ENCODE results near the gene RGL1. TPM values are rescaled to one million over a fixed set of nuclear protein-coding genes. Genes with fewer than 3 reads are reported as not detected.

The RGL1 gene
- total RNA-seq, result 1 to 10 TPM; 3.9 to 6.8 (median 5.2) TPM
- 1 to 10 TPM in 2 of 3 donors, under 1 TPM in 1; 0.93 to 1.3 (median 1.3) TPM for polyA plus RNA-seq
- long read RNA-seq, donor 1, full-length matches to known transcripts, result 1 of 3 reads
- long read RNA-seq, donor 1, partial matches to known transcripts, result 2 of 3 reads
- long read RNA-seq, donor 1, other reads (novel, unspliced or antisense), result 0 of 3 reads
- long read RNA-seq, donor 2, result 0 reads

GRCh38 chr1:183804916-183805841 is at the start of gene RGL1:
Gene RGL1 (plus strand): TSS chr1:183805120. CDS start chr1:183805298, 178 bp downstream.
- Histone ChIP-seq H3K27ac (peak within 1 kb of the TSS; percentile 70), H3K4me3 (peak within 1 kb of the TSS; percentile 71), H3K4me1 (no peaks in the 10 kb centered on the region), H3K27me3 (ENCODE audit: insufficient read depth in 3 of 3, low read length in 2 of 3) (no peaks in the 10 kb centered on the region), H3K36me3 (ENCODE audit: insufficient read depth in 1 of 2, low read depth in 1 of 2) (no peaks in the 10 kb centered on the region), H3K9me3 (peaks cover 15% of the 10 kb centered on the region)
- intact Hi-C loops (cut with DNase I), result loop anchor here in 1 of 2 donors (2.0 to 10.0 kb wide), 3 partner anchors 20 to 92 kb away; no protein-coding TSS in a partner anchor
- TF ChIP-seq CTCF (IDR thresholded peaks at IDR 0.05), result no peak
- peak; percentile 81 for DNase-seq
- 0 to 1% (median 1%) methylated on average over 57 to 58 of the region's 58 CpGs for WGBS, 3 donors
- peak; percentile 82 to 92 (median 88) for ATAC-seq

DNA sequence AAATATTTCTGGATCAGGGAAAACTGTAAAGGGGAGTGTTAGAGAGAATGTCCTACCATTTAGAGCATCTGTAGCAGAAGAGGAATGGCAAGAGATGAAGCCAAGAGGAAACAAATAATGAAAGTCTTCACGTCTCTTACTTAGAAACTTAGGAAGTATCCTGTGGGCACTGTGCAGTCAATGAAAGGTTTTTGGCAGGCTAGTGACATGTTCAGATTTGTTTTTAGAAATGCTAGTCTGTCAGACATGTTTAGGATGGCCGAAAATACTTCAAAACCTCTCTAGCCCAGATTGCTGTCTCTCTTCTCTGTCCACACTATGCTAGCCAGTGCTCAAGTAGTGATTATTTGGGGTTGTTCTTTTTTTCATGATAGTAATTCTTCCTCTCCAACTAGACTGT is 48.6 kb upstream of the RGL1 start:
- 84 to 92% (median 84%) methylated on average over 2 of the region's 2 CpGs for WGBS, 3 donors
- H3K4me3 ChIP-seq, result no peak overlapping the region
- TF ChIP-seq CTCF (IDR thresholded peaks at IDR 0.05), result no peak
- no peaks in the 10 kb centered on the region for H3K36me3 ChIP-seq (ENCODE audit: insufficient read depth in 1 of 2, low read depth in 1 of 2)
- intact Hi-C loops (cut with DNase I), result no loop called here
- no peaks in the 10 kb centered on the region for H3K27me3 ChIP-seq (ENCODE audit: insufficient read depth in 3 of 3, low read length in 2 of 3)
- no peaks in the 10 kb centered on the region for H3K4me1 ChIP-seq
- no peak for DNase-seq
- no peak for ATAC-seq
- no peak overlapping the region for H3K27ac ChIP-seq
- no peaks in the 10 kb centered on the region for H3K9me3 ChIP-seq

DNA sequence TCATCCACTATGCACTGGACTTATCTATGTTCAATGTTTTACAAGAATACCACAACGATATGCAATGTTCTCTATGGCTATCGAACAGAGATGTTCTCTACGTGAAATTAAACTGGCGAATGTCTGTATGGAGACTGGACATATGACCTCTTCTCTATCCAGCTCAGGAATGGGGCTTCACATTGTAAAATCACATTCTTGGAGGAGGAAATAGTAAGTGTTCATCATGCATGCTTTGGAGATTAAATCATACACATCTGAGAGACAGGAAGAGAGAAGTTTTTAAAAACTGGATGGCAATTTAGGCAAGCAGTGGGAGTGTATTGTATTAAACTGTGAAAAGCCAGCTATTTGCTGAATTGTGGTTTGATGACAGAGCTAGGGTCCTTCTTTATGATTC is 47.9 kb upstream of the RGL1 start:
- H3K27me3 ChIP-seq (ENCODE audit: insufficient read depth in 3 of 3, low read length in 2 of 3), result no peaks in the 10 kb centered on the region
- H3K9me3 ChIP-seq, result no peaks in the 10 kb centered on the region
- no peak overlapping the region for H3K27ac ChIP-seq
- no peak overlapping the region for H3K4me3 ChIP-seq
- no peaks in the 10 kb centered on the region for H3K4me1 ChIP-seq
- WGBS, 3 donors, result 69 to 70% (median 70%) methylated on average over 4 of the region's 4 CpGs
- DNase-seq, result no peak
- intact Hi-C loops (cut with DNase I), result no loop called here
- ATAC-seq, result no peak
- H3K36me3 ChIP-seq (ENCODE audit: insufficient read depth in 1 of 2, low read depth in 1 of 2), result no peaks in the 10 kb centered on the region
- no peak for TF ChIP-seq CTCF (IDR thresholded peaks at IDR 0.05)

DNA sequence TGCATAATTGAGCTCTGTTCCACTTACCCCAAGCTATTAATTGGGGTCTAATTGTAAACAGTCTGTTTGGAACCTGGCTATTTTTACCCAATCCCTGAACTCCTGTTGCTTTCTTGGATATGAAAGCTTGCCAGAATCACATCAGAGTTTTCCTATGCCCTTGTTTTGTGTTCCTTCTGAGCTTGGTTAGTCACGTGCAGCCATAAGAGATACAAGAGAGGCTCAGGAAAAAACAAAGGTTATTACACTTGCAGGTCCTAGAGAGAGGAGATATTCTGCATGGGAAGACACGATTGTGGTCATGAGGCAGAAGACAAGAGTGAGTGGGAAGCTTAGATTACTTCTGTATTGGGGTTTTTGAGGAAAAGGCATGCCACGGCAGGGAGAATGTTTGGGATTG is 46.0 kb upstream of the RGL1 start:
- intact Hi-C loops (cut with DNase I), result no loop called here
- no peaks in the 10 kb centered on the region for H3K36me3 ChIP-seq (ENCODE audit: insufficient read depth in 1 of 2, low read depth in 1 of 2)
- ATAC-seq (no peak), DNase-seq (no peak)
- no peak for TF ChIP-seq CTCF (IDR thresholded peaks at IDR 0.05)
- H3K27ac ChIP-seq, result no peak overlapping the region
- H3K4me3 ChIP-seq, result no peak overlapping the region
- H3K27me3 ChIP-seq (ENCODE audit: insufficient read depth in 3 of 3, low read length in 2 of 3), result no peaks in the 10 kb centered on the region
- WGBS, 3 donors, result 73 to 80% (median 77%) methylated on average over 3 of the region's 3 CpGs
- no peaks in the 10 kb centered on the region for H3K4me1 ChIP-seq
- no peaks in the 10 kb centered on the region for H3K9me3 ChIP-seq
